Right cardiac atrium (tissue), 5 donors: ENCODE data around the gene RAB4B. TPM values are rescaled to one million over a fixed set of nuclear protein-coding genes. Genes with fewer than 3 reads are reported as not detected.
"Not testable (repeated sequence)": the region's sequence is repeated elsewhere in the genome, so short reads cannot be mapped to it uniquely, and the experiment has no call there.

ENCODE experiments used
- ATAC-seq, 2 donors: fragments of 200-7000 bp; cut with Tn5 transposase; one replicate each; pipeline versions ENCODE4 v1.8.0 to v1.9.1; 2020; ENCODE audit warnings: moderate library complexity in 2 of 2, mild to moderate bottlenecking in 1 of 2
- DNase-seq, 3 donors: peaks; one replicate each; pipeline ENCODE4 v3.0.0-alpha.2; 2020
- H3K27ac ChIP-seq: one replicate; pipeline ENCODE4 v1.5.1; 2013; ENCODE audit warnings: mild to moderate bottlenecking, low read length, control low read depth, moderate library complexity
- H3K27me3 ChIP-seq: one replicate; pipeline ENCODE4 v1.6.1; 2013; ENCODE audit not compliant: control insufficient read depth, insufficient read depth
- H3K4me1 ChIP-seq: one replicate; pipeline ENCODE4 v1.6.1; 2013; ENCODE audit warnings: low read length; ENCODE audit not compliant: control insufficient read depth, insufficient read depth
- H3K4me3 ChIP-seq: one replicate; pipeline ENCODE4 v1.5.1; 2013; ENCODE audit warnings: low read length, control low read depth
- H3K9me3 ChIP-seq: one replicate; pipeline ENCODE4 v1.6.1; 2013; ENCODE audit warnings: low read length; ENCODE audit not compliant: control insufficient read depth
- WGBS: extraction: QIAGEN DNeasy Blood & Tissue Kit; methylation state at CpG from one replicate; pipeline ENCODE4 v1.1.7; 2013; 5-methylcytosine and 5-hydroxymethylcytosine counted together
- intact Hi-C, 4 donors: fragments of 100-400 bp; cut with DNase I; formaldehyde crosslinking; loops; one replicate each; pipeline versions ENCODE4 v1.11.0 to v1.14.0; 2022 to 2023
- polyA plus RNA-seq: library from polyadenylated mRNA; stranded (reverse); fragments of 200-250 nt; gene quantifications from one replicate; pipeline ENCODE4 v1.2.3, GENCODE V29; 2013
- total RNA-seq, 4 donors: library from RNA; stranded (reverse); fragmentation: NEBNext Ultra II Directional; extraction: Animal tissue kit (Norgen Biotek cat#: 25700); gene quantifications; one replicate each; pipeline ENCODE4 v1.2.1, GENCODE V29; 2021
- donor health status: healthy with polysubstance abuse.
- donor health status: DM: no; HTN: yes; CAD: no.
- donor health status: DM: no; HTN: no; CAD: no.
- donor health status: DM: no; HTN: yes; CAD: no; lungs with severe emphysema.
- donor health status: DM: yes; HTN: yes; CAD: no.

The RAB4B gene
- total and polyA plus RNA-seq, 5 donors = 14.4 to 25.3 (median 15.9) TPM

- 95% methylated on average over 22 of the region's 22 CpGs for WGBS
- Histone ChIP-seq H3K27ac (no peak overlapping the region), H3K27me3 (no peaks in the 10 kb centered on the region), H3K4me1 (no peaks in the 10 kb centered on the region), H3K4me3 (no peak overlapping the region), H3K9me3 (no peaks in the 10 kb centered on the region)
- no peak for DNase-seq
- no peak for ATAC-seq
- intact Hi-C loops = no loop called here
Measured at GRCh38 chr19:40827386-40828247, 49.6 kb downstream of the RAB4B start.

GRCh38 chr19:40829205-40829604 is 51.2 kb downstream of the RAB4B start:
- Histone ChIP-seq H3K4me1 (no peaks in the 10 kb centered on the region), H3K9me3 (no peaks in the 10 kb centered on the region), H3K4me3 (no peak overlapping the region), H3K27ac (no peak overlapping the region), H3K27me3 (no peaks in the 10 kb centered on the region)
- intact Hi-C loops = no loop called here
- DNase-seq (no peak), ATAC-seq (no peak)

GRCh38 chr19:40830741-40831140 is 52.7 kb downstream of the RAB4B start:
- H3K27ac ChIP-seq, ATAC-seq, H3K4me3 ChIP-seq, H3K27me3 ChIP-seq, intact Hi-C loops, H3K4me1 ChIP-seq, DNase-seq, H3K9me3 ChIP-seq: not testable (repeated sequence)
- WGBS = 97% methylated on average over 16 of the region's 16 CpGs

- Histone ChIP-seq H3K4me3 (no peak overlapping the region), H3K4me1 (no peaks in the 10 kb centered on the region), H3K27me3 (no peaks in the 10 kb centered on the region), H3K27ac (no peak overlapping the region), H3K9me3 (no peaks in the 10 kb centered on the region)
- peak in 1 of 2 donors; percentile 36 for ATAC-seq
- intact Hi-C loops = no loop called here
- no peak for DNase-seq
- 84% methylated on average over 7 of the region's 7 CpGs for WGBS
Measured at GRCh38 chr19:40831502-40832430, 53.7 kb downstream of the RAB4B start.

- H3K4me3 ChIP-seq, H3K27ac ChIP-seq, DNase-seq, H3K27me3 ChIP-seq, H3K4me1 ChIP-seq, intact Hi-C loops, H3K9me3 ChIP-seq, ATAC-seq: not testable (repeated sequence)
- 73% methylated on average over 4 of the region's 4 CpGs for WGBS
Measured at GRCh38 chr19:40832431-40832790, 54.4 kb downstream of the RAB4B start.

GRCh38 chr19:40833728-40834533 is 55.9 kb downstream of the RAB4B start:
- intact Hi-C loops, H3K9me3 ChIP-seq, H3K4me3 ChIP-seq, ATAC-seq, H3K27ac ChIP-seq, DNase-seq, H3K27me3 ChIP-seq, H3K4me1 ChIP-seq: not testable (repeated sequence)
- WGBS = 47% methylated on average over 7 of the region's 7 CpGs

GRCh38 chr19:40836754-40837429 is 58.8 kb downstream of the RAB4B start:
- Histone ChIP-seq H3K4me3 (no peak overlapping the region), H3K27me3 (no peaks in the 10 kb centered on the region), H3K9me3 (no peaks in the 10 kb centered on the region), H3K4me1 (no peaks in the 10 kb centered on the region), H3K27ac (no peak overlapping the region)
- DNase-seq (no peak), ATAC-seq (no peak)
- 83% methylated on average over 6 of the region's 6 CpGs for WGBS
- intact Hi-C loops = no loop called here

- H3K27ac ChIP-seq, H3K27me3 ChIP-seq, ATAC-seq, intact Hi-C loops, DNase-seq, H3K9me3 ChIP-seq, H3K4me3 ChIP-seq, H3K4me1 ChIP-seq: not testable (repeated sequence)
- WGBS = 74% methylated on average over 1 of the region's 1 CpG
Measured at GRCh38 chr19:40838477-40838876, 60.4 kb downstream of the RAB4B start.

- WGBS = 91% methylated on average over 3 of the region's 3 CpGs
- H3K4me3 ChIP-seq, DNase-seq, ATAC-seq, H3K27me3 ChIP-seq, H3K9me3 ChIP-seq, intact Hi-C loops, H3K4me1 ChIP-seq, H3K27ac ChIP-seq: not testable (repeated sequence)
Measured at GRCh38 chr19:40842012-40842411, 64.0 kb downstream of the RAB4B start.

- H3K27me3 ChIP-seq, H3K27ac ChIP-seq, H3K9me3 ChIP-seq, H3K4me3 ChIP-seq, H3K4me1 ChIP-seq, intact Hi-C loops, DNase-seq: not testable (repeated sequence)
- 33% methylated on average over 10 of the region's 12 CpGs for WGBS
- ATAC-seq = peak in 1 of 2 donors; percentile 41
Measured at GRCh38 chr19:40842997-40843652, 65.1 kb downstream of the RAB4B start.
